GM12878 (cell line): Measurements from ENCODE around the gene ABCA7. TPM values are rescaled to one million over a fixed set of nuclear protein-coding genes. Genes with fewer than 3 reads are reported as not detected.

Source experiments
- ATAC-seq: fragments of 200-7000 bp; cut with Tn5 transposase; 3 replicates; pipeline ENCODE4 v1.9.1; 2020; ENCODE audit warnings: mild to moderate bottlenecking, moderate library complexity
- BruUV-seq: library from RNA; stranded (reverse); fragments of 400-500 nt; replicated peaks from 2 replicates; lab custom pipeline; 2021; lab: Mats Ljungman, UMichigan
- CTCF ChIA-PET: fragments of 300-600 bp; sonication (Branson Sonifier 250); formaldehyde crosslinking; extraction: SDS; loops from one replicate; lab custom pipeline; 2021; ENCODE audit warnings: inconsistent platforms; lab: Yijun Ruan, JAX
- POLR2A ChIA-PET: fragments of 350-600 bp; formaldehyde crosslinking; extraction: SDS; loops from one replicate; lab custom pipeline; 2021; ENCODE audit warnings: inconsistent platforms; lab: Charles Lee
- RAD21 ChIA-PET: fragments of 300-600 bp; sonication (Branson Sonifier 250); formaldehyde crosslinking; loops from one replicate; lab custom pipeline; 2023; ENCODE audit warnings: antibody characterized with exemption; ENCODE audit not compliant: unreplicated experiment; lab: Charles Lee
- SMC1A ChIA-PET: fragments of 300-600 bp; sonication (Branson Sonifier 250); formaldehyde crosslinking; loops from one replicate; lab custom pipeline; 2023; ENCODE audit not compliant: unreplicated experiment, uncharacterized antibody; lab: Charles Lee
- DNase-seq: peaks from one replicate; pipeline ENCODE4 v3.0.0-alpha.2; 2011; ENCODE audit warnings: low read depth, low spot score
- FAIRE-seq: peaks from 3 replicates; lab custom pipeline; 2011; peaks lifted over from hg19 to GRCh38; lab: Jason Lieb, UNC
- H2AFZ ChIP-seq: 2 replicates; pipeline ENCODE4 v1.6.0; 2011; ENCODE audit warnings: low read depth, low read length, control low read depth; ENCODE audit not compliant: control insufficient read depth
- H3K27ac ChIP-seq: 2 replicates; pipeline ENCODE4 v1.5.1; 2011; ENCODE audit warnings: control low read depth; ENCODE audit not compliant: control insufficient read depth, insufficient read depth
- H3K27me3 ChIP-seq, 2 experiments: replicated peaks in 1 of 2; 2 replicates each; pipeline versions ENCODE4 v1.6.0 to v1.6.1; 2011; ENCODE audit warnings: low read length in 1 of 2; ENCODE audit not compliant: control insufficient read depth in 2 of 2, insufficient read depth in 2 of 2
- H3K36me3 ChIP-seq, 2 experiments: 2 replicates each; pipeline ENCODE4 v1.5.1; 2011; ENCODE audit warnings: low read length in 1 of 2; ENCODE audit not compliant: control insufficient read depth in 2 of 2, insufficient read depth in 2 of 2
- H3K4me1 ChIP-seq: 2 replicates; pipeline ENCODE4 v1.6.1; 2011; ENCODE audit warnings: mild to moderate bottlenecking, low read length, moderate library complexity, mixed read lengths; ENCODE audit not compliant: control insufficient read depth, insufficient read depth
- H3K4me2 ChIP-seq: 2 replicates; pipeline ENCODE4 v1.6.0; 2011; ENCODE audit warnings: control low read depth; ENCODE audit not compliant: control insufficient read depth, insufficient read depth
- H3K4me3 ChIP-seq: fragments of 200-600 bp; sonication (generic); 2 replicates; pipeline ENCODE4 v1.5.1; 2016
- H3K79me2 ChIP-seq: 2 replicates; pipeline ENCODE4 v1.6.0; 2011; ENCODE audit warnings: low read length; ENCODE audit not compliant: control insufficient read depth, insufficient read depth
- H3K9ac ChIP-seq: 2 replicates; pipeline ENCODE4 v1.8.0; 2011; ENCODE audit warnings: low read length, control low read depth, mixed read lengths; ENCODE audit not compliant: control insufficient read depth, insufficient read depth
- H3K9me3 ChIP-seq: replicated peaks from 3 replicates; pipeline ENCODE4 v1.5.1; 2011; ENCODE audit warnings: mild to moderate bottlenecking, low read length; ENCODE audit not compliant: control insufficient read depth, insufficient read depth
- H4K20me1 ChIP-seq: 2 replicates; pipeline ENCODE4 v1.6.0; 2011; ENCODE audit not compliant: control insufficient read depth, insufficient read depth
- CEBPZ ChIP-seq: fragments of 150-350 bp; IDR thresholded peaks from 2 replicates; pipeline ENCODE4 v1.6.1; 2016; ENCODE audit warnings: low read depth, low read length
- EZH2 ChIP-seq: IDR thresholded peaks from 2 replicates; pipeline ENCODE4 v1.6.1; 2012; ENCODE audit warnings: low read depth, mild to moderate bottlenecking, control low read depth, inconsistent platforms, low read length, borderline replicate concordance; ENCODE audit not compliant: control insufficient read depth
- FOXM1 ChIP-seq: IDR thresholded peaks from 2 replicates; pipeline ENCODE4 v1.6.1; 2012; ENCODE audit warnings: low read depth, mild to moderate bottlenecking, inconsistent platforms, low read length, moderate library complexity
- GATAD2B ChIP-seq: fragments of 450-650 bp; conservative IDR thresholded peaks from 2 replicates; pipeline ENCODE4 v1.6.1; 2017; ENCODE audit warnings: low read depth, mild to moderate bottlenecking, moderate library complexity
- IKZF2 ChIP-seq, 2 experiments: fragments of 450-650 bp; IDR thresholded peaks; 2 replicates each; pipeline ENCODE4 v1.6.1; 2017; ENCODE audit warnings: mild to moderate bottlenecking in 2 of 2, moderate library complexity in 2 of 2
- IRF4 ChIP-seq: IDR thresholded peaks from 2 replicates; pipeline ENCODE4 v1.6.1; 2011; ENCODE audit warnings: low read depth, low read length
- MTA3 ChIP-seq: IDR thresholded peaks from 2 replicates; pipeline ENCODE4 v1.6.1; 2012; ENCODE audit warnings: low read length, inconsistent platforms, borderline replicate concordance
- POLR2AphosphoS2 ChIP-seq: IDR thresholded peaks from 2 replicates; pipeline ENCODE4 v1.6.1; 2011; ENCODE audit warnings: low read depth, mild to moderate bottlenecking, low read length, improper control_type of control experiment, moderate library complexity
- POU2F2 ChIP-seq: IDR thresholded peaks from 3 replicates; pipeline ENCODE4 v1.6.1; 2011; ENCODE audit warnings: low read depth, mild to moderate bottlenecking, low read length, borderline replicate concordance
- SIN3A ChIP-seq: IDR thresholded peaks from 2 replicates; pipeline ENCODE4 v1.6.1; 2012; ENCODE audit warnings: low read depth, low read length, improper control_type of control experiment
- SKIL ChIP-seq: fragments of 450-650 bp; IDR thresholded peaks from 2 replicates; pipeline ENCODE4 v1.6.1; 2017; ENCODE audit warnings: mild to moderate bottlenecking, low read depth, inconsistent platforms; ENCODE audit not compliant: poor library complexity, severe bottlenecking
- SP1 ChIP-seq: IDR thresholded peaks from one replicate; pipeline ENCODE4 v1.6.1; 2011; ENCODE audit warnings: low read depth, low read length
- YY1 ChIP-seq: IDR thresholded peaks from 2 replicates; pipeline ENCODE4 v1.6.1; 2011; ENCODE audit warnings: low read depth, mild to moderate bottlenecking, low read length
- ZBTB33 ChIP-seq: fragments of 450-650 bp; IDR thresholded peaks from 2 replicates; pipeline ENCODE4 v1.6.1; 2017; ENCODE audit warnings: mild to moderate bottlenecking
- WGBS: methylation state at CpG from one replicate; pipeline ENCODE4 v1.1.6; 2016; ENCODE audit warnings: low lambda C conversion rate; ENCODE audit not compliant: insufficient replicate concordance, insufficient coverage; ENCODE audit errors: missing lambda C conversion rate; 5-methylcytosine and 5-hydroxymethylcytosine counted together
- in situ Hi-C: fragments of 300-500 bp; cut with MboI; formaldehyde crosslinking; loops from 9 replicates; pipeline ENCODE4 v1.14.3; 2018; ENCODE audit warnings: mixed read lengths
- intact Hi-C: fragments of 100-400 bp; cut with micrococcal nuclease; formaldehyde crosslinking; loops from one replicate; pipeline ENCODE4 v1.14.2; 2022; ENCODE audit not compliant: unreplicated experiment
- polyA plus RNA-seq, 11 experiments: library from polyadenylated mRNA; depleted of rRNA in 4 of 11; unstranded in 6 of 11; stranded (reverse) in 5 of 11; fragments of >200 nt; fragmentation: Nextera tagmentation in 4 of 11; fragmentation: Illumina TruSeq in 1 of 11; extraction: Ambion mirVana in 4 of 11; extraction: Trizol in 1 of 11; gene quantifications; 1 replicate in 1 of 11; 2 replicates in 10 of 11; pipeline versions ENCODE4 v1.2.1 to v1.2.3, GENCODE V29; 2011 to 2016; ENCODE audit warnings: inconsistent platforms in 2 of 11, missing spikeins in 2 of 11, low read depth in 1 of 11
- total RNA-seq, 4 experiments: library from RNA; depleted of rRNA in 3 of 4; stranded (reverse); fragments of >200 nt in 3 of 4; fragmentation: Illumina TruSeq in 1 of 4; extraction: Trizol in 1 of 4; gene quantifications; 2 replicates each; pipeline versions ENCODE4 v1.2.1 to v1.2.3, GENCODE V29; 2013 to 2021

Gene ABCA7
- total and polyA plus RNA-seq, 10 of the 15 experiments (the other 5 are each of a cell fraction or from before 2014, with no cell fraction given) = 1.0 to 49.5 (median 14.8) TPM

GRCh38 chr19:991174-991931 lies 48.6 kb upstream of the ABCA7 start:
- no peak overlapping the region for H3K4me2 ChIP-seq
- H3K9me3 ChIP-seq = no peaks in the 10 kb centered on the region
- no peak overlapping the region for H3K9ac ChIP-seq
- H3K79me2 ChIP-seq = no peaks in the 10 kb centered on the region
- H4K20me1 ChIP-seq = no peaks in the 10 kb centered on the region
- 71% methylated on average over 20 of the region's 47 CpGs for WGBS
- peaks cover 4 to 15% of the 10 kb centered on the region in 2 experiments; a peak in 3 of 4 replicates for H3K36me3 ChIP-seq
- BruUV-seq = no TSS peak
- SMC1A ChIA-PET = no interaction called here
- in situ Hi-C loops (no loop called here), intact Hi-C loops (no loop called here)
- ATAC-seq (peak; percentile 81), DNase-seq (no peak), FAIRE-seq (no peak)
- H3K27me3 ChIP-seq = no peaks in the 10 kb centered on the region
- no peak overlapping the region for H2AFZ ChIP-seq
- POLR2A ChIA-PET = interaction anchor here (0.6 kb wide), 1 partner anchor 76 kb away, joined by 3 read pairs; no protein-coding TSS in a partner anchor
- RAD21 ChIA-PET = no interaction called here
- CTCF ChIA-PET = no interaction called here
- no peaks in the 10 kb centered on the region; the same call in 1 of the 2 replicates for H3K4me1 ChIP-seq
- H3K4me3 ChIP-seq = no peak overlapping the region
- H3K27ac ChIP-seq = no peak overlapping the region
- no peak for TF ChIP-seq CEBPZ
- no peak for TF ChIP-seq MTA3
- TF ChIP-seq FOXM1 = no peak
- no peak for TF ChIP-seq IKZF2 (IDR thresholded peaks at IDR 0.05)
- no peak for TF ChIP-seq ZBTB33
- TF ChIP-seq GATAD2B = no peak
- TF ChIP-seq SIN3A = no peak
- no peak for TF ChIP-seq POU2F2
- no peak for TF ChIP-seq SP1
- no peak for TF ChIP-seq POLR2AphosphoS2
- TF ChIP-seq YY1 = no peak
- TF ChIP-seq IRF4 = no peak
- no peak for TF ChIP-seq SKIL
- TF ChIP-seq EZH2 = no peak
